ENCODE results near the gene RBM17.

- TF ChIP-seq CTCF (IDR thresholded peaks at IDR 0.05) (no peak), POLR2A (IDR thresholded peaks at IDR 0.05) (no peak)
Observed at GRCh38 chr10:6123532-6123931, 34.7 kb downstream of the RBM17 start.

All from heart left ventricle (tissue), 13 donors.